Gastrocnemius medialis (tissue), 4 donors: ENCODE data around the gene FUT1. TPM values are rescaled to one million over a fixed set of nuclear protein-coding genes. Genes with fewer than 3 reads are reported as not detected.

Experiments
- ATAC-seq, 2 donors: fragments of 150-250 bp; one replicate each; pipeline ENCODE4 v1.9.1; 2016
- DNase-seq, 2 donors: peaks; one replicate each; pipeline ENCODE4 v3.0.0-alpha.2; 2019
- H3K27ac ChIP-seq, 4 donors: fragments of 200-600 bp; sonication (generic); 1 replicate in 1 of 4; 2 replicates in 3 of 4; pipeline ENCODE4 v1.5.1; 2016 to 2018; ENCODE audit warnings: mild to moderate bottlenecking in 2 of 4, moderate library complexity in 1 of 4
- H3K27me3 ChIP-seq, 3 donors: fragments of 200-600 bp; sonication (generic) in 2 of 3; 1 replicate in 1 of 3; 2 replicates in 2 of 3; pipeline versions ENCODE4 v1.5.1 to v1.6.0; 2016 to 2019; ENCODE audit warnings: mild to moderate bottlenecking in 1 of 3, moderate library complexity in 1 of 3
- H3K36me3 ChIP-seq, 2 donors: fragments of 200-600 bp; sonication (generic) in 1 of 2; one replicate each; pipeline ENCODE4 v1.5.1; 2017 to 2018
- H3K4me1 ChIP-seq, 2 donors: fragments of 200-600 bp; sonication (generic) in 1 of 2; one replicate each; pipeline ENCODE4 v1.5.1; 2016 to 2017; ENCODE audit warnings: mild to moderate bottlenecking in 2 of 2
- H3K4me3 ChIP-seq, 4 donors: fragments of 200-600 bp; sonication (generic) in 3 of 4; 1 replicate in 1 of 4; 2 replicates in 3 of 4; pipeline ENCODE4 v1.5.1; 2016 to 2019; ENCODE audit warnings: mild to moderate bottlenecking in 2 of 4
- H3K9me3 ChIP-seq, 3 donors: fragments of 200-600 bp; sonication (generic) in 2 of 3; 1 replicate in 1 of 3; 2 replicates in 2 of 3; pipeline ENCODE4 v1.5.1; 2016 to 2019
- POLR2A ChIP-seq, 2 donors: fragments of 450-650 bp; IDR thresholded peaks; one replicate each; pipeline ENCODE4 v1.6.1; 2017; ENCODE audit warnings: antibody characterized with exemption in 2 of 2, mild to moderate bottlenecking in 2 of 2, moderate library complexity in 2 of 2
- in situ Hi-C, 4 donors: fragments of 200-750 bp; cut with MboI; loops; one replicate each; pipeline versions ENCODE4 v1.15.0 to v1.8.0; 2017; ENCODE audit warnings: low sequenced_read_pairs in 4 of 4
- intact Hi-C: fragments of 100-400 bp; cut with DNase I; formaldehyde crosslinking; loops from one replicate; pipeline ENCODE4 v1.15.1; 2023; ENCODE audit warnings: low total_unique reads
- total RNA-seq, 4 donors: library from RNA; depleted of rRNA; stranded (reverse); fragments of >200 nt; gene quantifications; one replicate each; pipeline versions ENCODE4 v1.1.0 to v1.2.3, GENCODE V29; 2016
- TF ChIP-seq, protein P1 (sequence below), 5 experiments: fragments of 450-650 bp in 3 of 5; fragments of 200-600 bp in 2 of 5; sonication (generic) in 2 of 5; IDR thresholded peaks in 4 of 5; conservative IDR thresholded peaks in 1 of 5; 1 replicate in 4 of 5; 2 replicates in 1 of 5; pipeline ENCODE4 v1.5.1; 2016 to 2019; ENCODE audit warnings: antibody characterized with exemption in 5 of 5, mild to moderate bottlenecking in 3 of 5, moderate library complexity in 3 of 5

FUT1 gene
- total RNA-seq, 4 donors from 2014 or later, result 0.61 to 1.3 (median 0.98) TPM

DNA sequence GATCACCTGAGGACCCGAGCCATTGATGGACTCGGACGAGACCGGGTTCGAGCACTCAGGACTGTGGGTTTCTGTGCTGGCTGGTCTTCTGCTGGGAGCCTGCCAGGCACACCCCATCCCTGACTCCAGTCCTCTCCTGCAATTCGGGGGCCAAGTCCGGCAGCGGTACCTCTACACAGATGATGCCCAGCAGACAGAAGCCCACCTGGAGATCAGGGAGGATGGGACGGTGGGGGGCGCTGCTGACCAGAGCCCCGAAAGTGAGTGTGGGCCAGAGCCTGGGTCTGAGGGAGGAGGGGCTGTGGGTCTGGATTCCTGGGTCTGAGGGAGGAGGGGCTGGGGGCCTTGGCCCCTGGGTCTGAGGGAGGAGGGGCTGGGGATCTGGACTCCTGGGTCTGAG, 3.8 kb upstream of the FUT1 start:
- H3K27me3 ChIP-seq, result no peaks in the 10 kb centered on the region
- H3K4me3 ChIP-seq, result no peak overlapping the region
- intact Hi-C loops, result no loop called here
- DNase-seq (no peak), ATAC-seq (no peak)
- no peaks in the 10 kb centered on the region for H3K9me3 ChIP-seq
- no peaks in the 10 kb centered on the region for H3K36me3 ChIP-seq
- peaks cover 21 to 24% of the 10 kb centered on the region in 2 donors for H3K4me1 ChIP-seq
- in situ Hi-C loops, result no loop called here
- peak overlapping the region in 2 of 4 donors; percentile 68 to 71 for H3K27ac ChIP-seq
- TF ChIP-seq, protein P1, sequence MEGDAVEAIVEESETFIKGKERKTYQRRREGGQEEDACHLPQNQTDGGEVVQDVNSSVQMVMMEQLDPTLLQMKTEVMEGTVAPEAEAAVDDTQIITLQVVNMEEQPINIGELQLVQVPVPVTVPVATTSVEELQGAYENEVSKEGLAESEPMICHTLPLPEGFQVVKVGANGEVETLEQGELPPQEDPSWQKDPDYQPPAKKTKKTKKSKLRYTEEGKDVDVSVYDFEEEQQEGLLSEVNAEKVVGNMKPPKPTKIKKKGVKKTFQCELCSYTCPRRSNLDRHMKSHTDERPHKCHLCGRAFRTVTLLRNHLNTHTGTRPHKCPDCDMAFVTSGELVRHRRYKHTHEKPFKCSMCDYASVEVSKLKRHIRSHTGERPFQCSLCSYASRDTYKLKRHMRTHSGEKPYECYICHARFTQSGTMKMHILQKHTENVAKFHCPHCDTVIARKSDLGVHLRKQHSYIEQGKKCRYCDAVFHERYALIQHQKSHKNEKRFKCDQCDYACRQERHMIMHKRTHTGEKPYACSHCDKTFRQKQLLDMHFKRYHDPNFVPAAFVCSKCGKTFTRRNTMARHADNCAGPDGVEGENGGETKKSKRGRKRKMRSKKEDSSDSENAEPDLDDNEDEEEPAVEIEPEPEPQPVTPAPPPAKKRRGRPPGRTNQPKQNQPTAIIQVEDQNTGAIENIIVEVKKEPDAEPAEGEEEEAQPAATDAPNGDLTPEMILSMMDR (IDR thresholded peaks at IDR 0.05 in 4 of 5, conservative IDR thresholded peaks at IDR 0.05 in 1 of 5), result no peak
- no peak for TF ChIP-seq POLR2A (IDR thresholded peaks at IDR 0.05)

DNA sequence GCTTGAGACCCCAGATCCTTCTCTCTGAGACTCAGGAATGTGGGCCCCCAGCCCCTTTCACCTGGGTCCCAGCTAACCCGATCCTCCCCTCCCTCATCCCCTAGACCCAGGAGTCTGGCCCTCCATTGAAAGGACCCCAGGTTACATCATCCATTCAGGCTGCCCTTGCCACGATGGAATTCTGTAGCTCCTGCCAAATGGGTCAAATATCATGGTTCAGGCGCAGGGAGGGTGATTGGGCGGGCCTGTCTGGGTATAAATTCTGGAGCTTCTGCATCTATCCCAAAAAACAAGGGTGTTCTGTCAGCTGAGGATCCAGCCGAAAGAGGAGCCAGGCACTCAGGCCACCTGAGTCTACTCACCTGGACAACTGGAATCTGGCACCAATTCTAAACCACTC, 3.3 kb upstream of the FUT1 start:
- in situ Hi-C loops, result no loop called here
- no peak overlapping the region for H3K4me3 ChIP-seq
- no peaks in the 10 kb centered on the region for H3K9me3 ChIP-seq
- DNase-seq, result no peak
- TF ChIP-seq, protein P1 (IDR thresholded peaks at IDR 0.05 in 4 of 5, conservative IDR thresholded peaks at IDR 0.05 in 1 of 5), result no peak
- TF ChIP-seq POLR2A (IDR thresholded peaks at IDR 0.05), result no peak
- intact Hi-C loops, result no loop called here
- H3K27ac ChIP-seq, result peak overlapping the region in 3 of 4 donors; percentile 46 to 71 (median 68)
- H3K27me3 ChIP-seq, result no peaks in the 10 kb centered on the region
- peaks cover 21 to 24% of the 10 kb centered on the region in 2 donors for H3K4me1 ChIP-seq
- H3K36me3 ChIP-seq, result no peaks in the 10 kb centered on the region
- ATAC-seq, result peak in 1 of 2 donors; percentile 34

DNA sequence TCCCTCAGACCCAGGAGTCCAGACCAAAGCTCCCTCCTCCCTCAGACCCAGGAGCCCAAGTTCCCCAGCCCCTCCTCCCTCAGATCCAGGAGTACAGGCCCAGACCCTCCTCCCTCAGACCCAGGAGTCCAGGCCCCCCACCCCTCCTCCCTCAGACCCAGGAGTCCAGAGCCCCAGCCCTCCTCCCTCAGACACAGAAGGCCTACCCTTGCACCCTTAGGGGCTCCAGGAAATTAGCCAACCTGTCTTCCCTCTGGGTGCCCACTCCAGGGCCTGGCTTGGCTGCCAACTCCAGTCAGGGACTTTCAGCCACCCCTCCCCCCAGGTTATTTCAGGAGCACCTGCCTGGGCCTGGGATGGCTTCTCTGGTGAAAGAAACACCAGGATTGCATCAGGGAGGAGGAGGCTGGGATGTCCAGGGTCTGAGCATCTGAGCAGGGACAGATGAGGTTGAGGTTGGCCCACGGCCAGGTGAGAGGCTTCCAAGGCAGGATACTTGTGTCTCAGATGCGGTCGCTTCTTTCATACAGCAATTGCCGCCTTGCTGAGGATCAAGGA, 2.7 kb upstream of the FUT1 start, which contains the start of gene FGF21:
Gene FGF21, plus strand, starts transcription at position 441 of the 558 bp plus-strand sequence. CDS start 713 bp downstream, outside the sequence.
- peak; percentile 33 to 77 for ATAC-seq
- peak; percentile 50 to 84 for DNase-seq
- in situ Hi-C loops (no loop called here), intact Hi-C loops (no loop called here)
- TF ChIP-seq, protein P1 (IDR thresholded peaks at IDR 0.05 in 4 of 5, conservative IDR thresholded peaks at IDR 0.05 in 1 of 5), result no peak
- TF ChIP-seq POLR2A (IDR thresholded peaks at IDR 0.05), result no peak
- Histone ChIP-seq H3K36me3 (no peaks in the 10 kb centered on the region), H3K4me3 (no peak within 1 kb of the TSS), H3K9me3 (no peaks in the 10 kb centered on the region), H3K27me3 (no peaks in the 10 kb centered on the region), H3K27ac (peak within 1 kb of the TSS; percentile 46 to 71 (median 67)), H3K4me1 (peaks cover 17 to 24% of the 10 kb centered on the region in 2 donors)

DNA sequence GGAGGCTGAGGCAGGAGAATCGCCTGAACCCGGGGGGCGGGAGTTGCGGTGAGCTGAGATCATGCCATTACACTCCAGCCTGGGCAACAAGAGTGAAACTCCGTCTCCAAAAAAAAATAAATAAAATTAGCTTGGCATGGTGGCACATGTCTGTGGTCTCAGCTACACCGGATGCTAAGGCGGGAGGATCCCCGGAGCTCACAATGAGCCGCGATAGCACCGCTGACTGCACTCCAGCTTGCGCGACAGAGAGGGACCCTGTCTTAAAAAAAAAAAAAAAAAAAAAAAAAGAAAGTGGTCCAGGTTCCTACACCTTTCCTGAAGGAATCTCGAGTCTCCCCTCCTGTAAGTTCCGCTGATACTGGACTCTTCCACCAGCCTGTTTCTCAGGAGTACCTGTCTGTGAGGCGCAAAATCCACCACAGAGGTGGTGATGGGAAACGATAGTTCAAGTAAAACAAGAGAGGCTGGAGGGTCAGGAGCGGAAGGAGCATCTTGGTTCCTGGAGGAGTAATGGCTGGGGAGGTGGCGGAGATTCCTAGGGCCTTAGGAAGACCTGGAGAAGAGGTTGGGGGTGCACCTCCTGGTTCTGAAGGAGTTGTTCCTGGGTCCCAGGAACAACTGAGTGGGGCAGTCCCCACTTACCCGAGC, 471 bp downstream of the FUT1 start:
- Histone ChIP-seq H3K36me3 (no peaks in the 10 kb centered on the region), H3K27ac (peak overlapping the region in 3 of 4 donors; percentile 66 to 71 (median 70)), H3K4me3 (peak overlapping the region; percentile 41 to 56 (median 54)), H3K9me3 (no peaks in the 10 kb centered on the region), H3K4me1 (peaks cover 21 to 29% of the 10 kb centered on the region in 2 donors), H3K27me3 (no peaks in the 10 kb centered on the region)
- intact Hi-C loops (no loop called here), in situ Hi-C loops (no loop called here)
- no peak for DNase-seq
- TF ChIP-seq POLR2A (IDR thresholded peaks at IDR 0.05), result no peak
- TF ChIP-seq, protein P1 (IDR thresholded peaks at IDR 0.05 in 4 of 5, conservative IDR thresholded peaks at IDR 0.05 in 1 of 5), result no peak
- ATAC-seq, result no peak
